H1 (cell line): Measurements from ENCODE around the gene THBS4. TPM values are rescaled to one million over a fixed set of nuclear protein-coding genes. Genes with fewer than 3 reads are reported as not detected.

Source experiments
- CTBP2 ChIP-seq: IDR thresholded peaks from 2 replicates; pipeline ENCODE4 v1.7.0; 2011; ENCODE audit warnings: borderline replicate concordance, mild to moderate bottlenecking, moderate library complexity, mixed read lengths, low read length; ENCODE audit not compliant: insufficient read depth, insufficient read length
- polyA plus RNA-seq, 7 experiments: library from polyadenylated mRNA; depleted of rRNA in 3 of 7; stranded (reverse) in 5 of 7; unstranded in 2 of 7; fragments of >200 nt in 5 of 7; fragments of 200-250 nt in 2 of 7; gene quantifications; 1 replicate in 5 of 7; 2 replicates in 1 of 7; 4 replicates in 1 of 7; pipeline versions ENCODE4 v1.2.1 to v1.2.3, GENCODE V29; 2011 to 2013; ENCODE audit warnings: missing spikeins in 2 of 7, mixed read lengths in 2 of 7
- total RNA-seq: library from RNA; stranded (reverse); fragmentation: NEBNext Ultra II Directional; extraction: Animal tissue kit (Norgen Biotek cat#: 25700); gene quantifications from 2 replicates; pipeline ENCODE4 v1.2.1, GENCODE V29; 2021

THBS4 gene
- total and polyA plus RNA-seq, 2 of the 8 experiments (the other 6 are each of a cell fraction or from before 2014, with no cell fraction given), result 12.8 to 25.4 TPM

- no peak for TF ChIP-seq CTBP2
- TF ChIP-seq, all 59 proteins: peak for 0
Measured at GRCh38 chr5:80078921-80079320, 43.8 kb downstream of the THBS4 start (continued).
